NCI-H2196 treated with DMSO at 0.1 percent for 48 hours (cell line): ENCODE measurements around the gene ESRRA.

ENCODE experiments used
- DNase-seq: peaks from one replicate; lab custom pipeline; 2025; ENCODE audit not compliant: unreplicated experiment; lab: John Stamatoyannopoulos, UW

The ESRRA gene

DNA sequence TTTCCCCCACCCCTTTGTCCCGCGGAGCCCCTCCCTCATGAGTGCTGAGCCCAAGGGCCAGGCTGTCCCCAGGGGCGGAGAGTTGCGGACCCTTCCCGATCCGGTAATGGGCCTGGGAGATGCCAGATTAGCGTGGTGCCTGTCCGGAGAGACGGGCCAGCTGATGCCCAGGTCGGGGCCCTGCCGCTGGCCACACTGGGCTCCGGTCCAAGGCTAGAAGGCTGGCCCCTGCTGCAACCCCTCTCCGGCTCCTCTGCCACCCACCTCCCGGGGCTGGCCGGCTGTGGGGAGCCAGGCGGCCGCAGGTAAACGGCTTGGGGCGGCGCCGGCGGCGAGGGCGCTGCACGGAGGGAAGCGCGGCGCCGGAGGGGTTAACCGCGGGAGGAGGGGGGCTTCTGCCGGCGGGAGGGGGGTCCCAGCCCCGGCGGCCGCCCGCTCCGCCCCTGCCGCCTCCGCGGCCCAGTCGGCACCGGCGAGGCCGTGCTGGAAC is 14.0 kb upstream of the ESRRA start, which contains the start of gene KCNK4:
Gene KCNK4, plus strand, starts transcription at position 41 of the 490 bp plus-strand sequence. CDS start 1,717 bp downstream, outside the sequence.
- DNase-seq: no peak

DNA sequence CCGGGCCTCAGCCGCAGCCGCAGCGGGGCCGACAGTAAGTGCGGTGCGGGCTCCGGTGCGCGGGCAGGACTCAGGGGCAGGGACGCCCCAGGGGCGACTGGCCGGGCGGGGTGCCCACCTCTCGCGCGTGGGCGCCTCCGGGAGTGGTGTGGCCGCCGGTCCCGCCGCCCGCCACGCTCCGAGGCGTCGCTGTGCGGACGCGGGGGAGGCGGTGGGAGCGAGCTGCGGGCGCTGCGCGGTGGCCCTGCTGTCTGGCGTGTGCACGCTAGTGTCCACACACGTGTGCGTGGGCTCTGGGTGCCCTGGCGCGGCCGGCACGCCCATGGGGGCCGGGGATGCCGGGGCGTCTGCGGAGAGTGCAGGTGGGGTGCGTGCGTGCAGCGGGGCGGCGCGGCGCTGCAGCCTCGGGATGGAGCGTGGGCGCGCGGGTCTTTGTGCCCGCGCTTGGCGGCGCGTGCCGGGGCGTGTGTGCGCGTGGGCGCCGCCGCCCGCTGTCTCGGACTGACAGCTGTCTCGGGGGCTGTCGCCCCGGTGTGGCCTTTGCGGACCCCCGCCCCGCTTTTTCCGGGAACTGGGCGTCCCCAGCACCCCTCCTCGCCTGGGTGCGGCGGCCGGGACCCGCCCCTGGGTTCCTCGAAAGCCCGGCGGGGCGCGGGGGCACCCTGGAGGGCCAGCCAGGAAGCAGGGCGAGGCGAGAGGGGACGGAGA is 13.4 kb upstream of the ESRRA start:
- no peak for DNase-seq

- no peak for DNase-seq
These were observed 12.7 kb upstream of the ESRRA start for GRCh38 chr11:64292460-64293254.

DNA sequence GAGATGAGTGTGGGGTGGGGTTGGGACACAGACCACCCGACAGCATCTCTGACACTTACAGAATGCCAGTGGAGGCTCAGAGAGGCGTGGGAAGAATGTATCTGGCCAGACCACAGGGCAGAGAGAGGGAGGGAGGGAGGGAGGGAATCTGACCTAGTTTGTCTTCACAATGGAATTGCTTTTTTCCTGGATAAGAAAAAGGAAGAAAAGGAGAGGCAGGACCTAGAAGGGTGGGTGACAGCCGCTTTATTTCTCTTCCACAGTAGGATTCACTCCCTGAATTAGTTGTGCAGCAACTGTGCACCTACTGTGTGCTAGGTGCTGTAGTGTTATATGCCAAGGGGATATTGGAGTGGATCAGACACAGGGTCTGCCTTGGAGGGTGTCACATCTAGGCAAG is 10.6 kb upstream of the ESRRA start:
- no peak for DNase-seq

- DNase-seq: no peak
These were observed 9.6 kb upstream of the ESRRA start for GRCh38 chr11:64295760-64296159.

GRCh38 chr11:64296236-64296635 is 9.1 kb upstream of the ESRRA start:
- no peak for DNase-seq

DNA sequence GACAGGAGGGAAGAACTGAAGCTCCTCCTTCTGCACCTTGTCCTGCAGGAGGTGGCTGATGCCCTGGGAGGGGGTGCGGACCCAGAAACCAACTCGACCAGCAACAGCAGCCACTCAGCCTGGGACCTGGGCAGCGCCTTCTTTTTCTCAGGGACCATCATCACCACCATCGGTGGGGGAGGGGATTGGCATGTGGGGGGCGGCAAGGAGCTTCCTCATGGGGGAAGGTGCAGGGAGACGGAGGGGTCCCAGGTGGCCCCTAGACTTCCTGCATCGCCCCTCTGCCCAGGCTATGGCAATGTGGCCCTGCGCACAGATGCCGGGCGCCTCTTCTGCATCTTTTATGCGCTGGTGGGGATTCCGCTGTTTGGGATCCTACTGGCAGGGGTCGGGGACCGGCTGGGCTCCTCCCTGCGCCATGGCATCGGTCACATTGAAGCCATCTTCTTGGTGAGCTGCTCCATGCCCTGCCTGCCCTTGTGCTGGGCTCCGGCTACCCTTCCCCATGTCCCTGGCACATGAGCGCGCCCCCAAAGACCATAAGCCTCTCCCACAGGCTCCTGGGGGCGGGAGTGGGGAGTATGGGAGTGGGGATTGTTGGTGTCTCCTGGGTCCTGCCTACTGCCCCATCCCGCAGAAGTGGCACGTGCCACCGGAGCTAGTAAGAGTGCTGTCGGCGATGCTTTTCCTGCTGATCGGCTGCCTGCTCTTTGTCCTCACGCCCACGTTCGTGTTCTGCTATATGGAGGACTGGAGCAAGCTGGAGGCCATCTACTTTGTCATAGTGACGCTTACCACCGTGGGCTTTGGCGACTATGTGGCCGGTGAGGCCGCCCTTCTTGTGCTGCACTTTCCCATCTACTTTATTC is 8.3 kb upstream of the ESRRA start:
- DNase-seq: no peak

GRCh38 chr11:64297699-64298358 is 7.5 kb upstream of the ESRRA start:
- no peak for DNase-seq

DNA sequence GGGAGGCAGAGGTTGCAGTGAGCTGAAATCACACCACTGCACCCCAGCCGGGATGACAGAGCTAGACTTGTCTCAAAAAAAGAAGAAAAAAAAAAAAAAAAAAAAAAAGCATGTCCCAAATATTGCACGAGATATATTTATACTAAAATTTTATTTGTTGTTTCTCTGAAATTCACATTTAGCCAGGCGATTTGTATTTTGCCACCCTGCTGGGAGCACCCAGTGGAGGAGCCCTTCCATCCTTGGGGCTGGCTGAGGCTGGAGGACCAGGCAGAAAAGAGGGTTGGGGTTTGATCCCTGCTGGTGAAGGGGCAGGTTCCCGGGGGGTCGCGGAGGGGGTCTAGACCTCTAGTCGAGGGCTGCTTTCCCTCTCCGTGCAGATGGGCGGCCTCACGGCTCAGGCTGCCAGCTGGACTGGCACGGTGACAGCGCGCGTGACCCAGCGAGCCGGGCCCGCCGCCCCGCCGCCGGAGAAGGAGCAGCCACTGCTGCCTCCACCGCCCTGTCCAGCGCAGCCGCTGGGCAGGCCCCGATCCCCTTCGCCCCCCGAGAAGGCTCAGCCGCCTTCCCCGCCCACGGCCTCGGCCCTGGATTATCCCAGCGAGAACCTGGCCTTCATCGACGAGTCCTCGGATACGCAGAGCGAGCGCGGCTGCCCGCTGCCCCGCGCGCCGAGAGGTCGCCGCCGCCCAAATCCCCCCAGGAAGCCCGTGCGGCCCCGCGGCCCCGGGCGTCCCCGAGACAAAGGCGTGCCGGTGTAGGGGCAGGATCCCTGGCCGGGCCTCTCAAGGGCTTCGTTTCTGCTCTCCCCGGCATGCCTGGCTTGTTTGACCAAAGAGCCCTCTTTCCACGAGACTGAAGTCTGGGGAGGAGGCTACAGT is 6.1 kb upstream of the ESRRA start:
- DNase-seq: no peak

DNA sequence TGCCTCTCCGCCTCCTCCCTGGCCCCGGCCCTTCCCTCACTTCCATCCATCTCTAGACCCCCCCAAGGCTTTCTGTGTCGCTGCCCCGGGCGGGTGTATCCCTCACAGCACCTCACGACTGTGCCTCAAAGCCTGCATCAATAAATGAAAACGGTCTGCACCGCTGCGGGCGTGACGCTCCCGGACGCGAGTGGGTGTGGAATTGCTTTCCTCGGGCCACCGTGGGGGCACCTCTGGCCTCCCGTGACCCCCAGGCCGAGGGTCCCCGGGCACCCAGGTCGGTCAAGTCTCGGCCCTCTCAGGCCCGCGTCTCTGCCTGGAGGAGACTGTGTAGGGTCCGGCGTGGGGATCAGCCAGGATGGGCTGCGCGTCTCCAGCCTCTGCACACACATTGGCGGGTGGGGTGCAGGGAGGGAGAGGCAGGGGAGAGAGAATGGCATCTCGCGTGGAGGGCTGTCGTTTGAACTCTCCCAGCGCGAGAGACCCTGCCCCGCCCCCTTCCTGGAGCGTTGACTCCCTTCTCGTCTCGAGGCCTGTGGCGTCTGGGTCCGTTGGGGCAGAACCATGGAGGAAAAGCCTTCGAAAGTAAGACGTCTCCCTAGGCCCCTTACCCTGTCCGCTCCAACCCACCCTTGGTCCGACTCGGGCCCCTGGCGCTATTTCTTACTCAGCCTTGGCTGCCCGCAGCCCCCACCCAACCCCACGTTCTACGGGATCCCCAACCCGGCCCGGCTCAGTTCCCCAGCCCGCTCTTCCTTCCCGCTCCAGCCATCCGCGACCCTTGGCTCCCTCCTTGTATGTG is 5.3 kb upstream of the ESRRA start, which contains the start of gene CATSPERZ:
Gene CATSPERZ, plus strand, starts transcription at position 512 of the 802 bp plus-strand sequence. Its CDS starts 53 bp downstream, at position 565.
- DNase-seq: no peak

GRCh38 chr11:64303109-64304031 is 2.0 kb upstream of the ESRRA start:
- no peak for DNase-seq

DNA sequence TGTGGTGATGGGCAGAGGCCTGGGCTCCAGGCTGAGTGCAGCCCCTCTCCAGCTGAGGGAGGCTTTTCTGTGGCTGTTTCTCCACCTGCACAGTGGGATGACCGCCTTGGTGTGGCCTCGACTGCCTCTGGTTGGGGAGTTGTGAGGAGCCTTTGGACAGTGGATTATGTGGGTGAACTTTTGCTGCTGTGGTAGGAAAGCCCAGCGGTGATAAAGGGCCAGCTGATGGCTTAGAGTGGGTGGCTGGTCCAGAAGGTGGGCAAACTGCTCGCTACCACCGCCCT is 1.4 kb upstream of the ESRRA start:
- DNase-seq: no peak

- DNase-seq: peak; percentile 88
These were observed 830 bp upstream of the ESRRA start for GRCh38 chr11:64304316-64305072.

GRCh38 chr11:64305691-64306562 is 603 bp downstream of the ESRRA start:
- peak; percentile 40 for DNase-seq

GRCh38 chr11:64306563-64306875 is 1.2 kb downstream of the ESRRA start:
- no peak for DNase-seq

- DNase-seq: no peak
These were observed 1.7 kb downstream of the ESRRA start for GRCh38 chr11:64306876-64307622.
